HG03342 (cell line): ENCODE data around the gene PIEZO2.
"Not testable (repeated sequence)": the region's sequence is repeated elsewhere in the genome, so short reads cannot be mapped to it uniquely, and the experiment has no call there.

Experiments
- ATAC-seq: cut with Tn5 transposase; IDR thresholded peaks from one replicate; pipeline ENCODE4 v1.9.1; 2021; ENCODE audit warnings: mild to moderate bottlenecking, moderate library complexity; ENCODE audit not compliant: unreplicated experiment

PIEZO2 gene

DNA sequence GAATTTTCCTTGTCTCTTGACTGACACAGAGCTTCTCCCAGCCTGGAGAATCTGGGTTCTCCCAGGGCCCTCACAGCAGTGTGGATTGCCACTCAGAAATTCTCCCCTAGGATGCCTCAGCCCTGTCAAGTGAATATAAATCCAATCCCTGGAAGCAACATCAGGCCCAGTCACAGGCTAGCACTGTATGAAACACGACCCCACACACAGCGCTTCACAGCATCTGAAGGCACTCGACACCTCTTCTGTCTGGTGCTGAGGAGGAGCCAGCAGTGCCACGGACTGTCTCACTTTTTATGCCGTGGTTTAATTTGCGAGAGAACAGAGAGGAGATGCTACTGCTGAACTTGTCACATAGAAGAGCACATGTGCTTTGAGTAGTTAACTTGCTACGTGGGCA lies 459.0 kb downstream of the PIEZO2 start:
- no peak for ATAC-seq

DNA sequence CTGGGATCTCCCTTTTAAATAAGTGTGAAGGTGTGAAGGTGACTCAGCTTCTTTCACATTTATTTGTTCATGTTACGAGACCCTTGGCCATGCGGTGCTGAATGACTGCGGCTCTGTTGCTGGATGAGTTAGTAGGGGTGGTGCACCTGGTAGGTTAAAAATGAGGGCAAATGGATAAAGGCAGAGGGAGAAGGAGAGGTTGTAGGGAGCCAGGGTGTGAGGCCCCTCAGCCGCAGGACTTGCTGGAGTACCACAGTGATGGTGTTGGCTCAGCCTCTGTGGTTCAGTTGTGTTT lies 459.4 kb downstream of the PIEZO2 start:
- ATAC-seq: no peak

DNA sequence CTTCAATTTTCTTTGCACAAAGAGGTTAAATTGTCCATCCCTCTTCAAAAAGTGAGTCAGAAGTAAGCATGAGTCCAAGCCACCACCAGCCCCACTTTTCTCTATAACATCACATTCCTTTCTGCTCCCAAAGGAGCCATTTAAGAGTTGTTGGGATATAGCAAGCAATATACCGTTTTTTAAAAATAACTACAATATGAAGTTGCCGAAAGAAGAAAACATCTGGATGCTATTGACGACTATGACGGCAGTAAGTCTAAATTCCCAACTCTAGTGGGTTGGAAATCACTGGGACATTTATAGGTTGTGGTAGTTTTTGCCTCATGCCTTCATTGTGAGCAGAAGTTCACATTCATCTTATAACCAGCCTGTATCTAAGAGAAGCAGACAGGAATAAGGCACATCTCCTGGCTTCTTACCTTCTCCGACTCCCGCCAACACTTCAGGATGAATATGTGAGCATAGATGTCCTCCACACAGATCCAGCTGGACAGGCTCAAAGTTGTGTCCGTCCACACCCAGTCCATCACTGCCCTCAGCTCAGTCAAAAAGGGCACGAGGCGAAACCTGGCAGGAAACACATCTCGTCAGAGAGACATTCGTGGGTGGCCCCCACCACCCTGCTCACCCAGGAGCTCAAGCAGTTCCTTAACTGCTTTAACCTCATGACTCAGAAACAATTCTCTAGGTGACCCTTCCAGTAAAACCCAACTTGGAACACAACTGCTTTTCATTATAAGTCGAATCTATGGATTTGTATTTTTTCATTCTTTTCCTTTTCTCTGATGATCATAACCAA lies 459.9 kb downstream of the PIEZO2 start:
- no peak for ATAC-seq

DNA sequence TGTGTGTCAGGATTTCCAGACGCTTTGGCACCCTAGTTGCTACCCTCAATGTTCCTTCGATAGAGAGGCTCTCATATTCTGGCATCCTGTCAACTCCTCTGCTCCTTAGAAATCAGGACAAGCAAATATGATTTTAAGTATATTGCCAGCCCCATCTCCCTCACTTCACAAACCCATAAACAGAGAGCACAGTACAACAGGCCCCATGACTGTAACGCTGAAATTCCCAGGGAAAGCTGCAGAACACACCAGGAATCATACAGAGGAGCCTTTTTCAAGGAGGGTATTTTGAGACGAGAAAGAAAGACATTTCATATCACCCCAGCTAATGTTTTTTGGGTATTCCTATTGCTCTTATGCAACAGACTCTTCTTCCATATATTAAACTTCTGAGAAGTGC lies 460.6 kb downstream of the PIEZO2 start:
- ATAC-seq: no peak

DNA sequence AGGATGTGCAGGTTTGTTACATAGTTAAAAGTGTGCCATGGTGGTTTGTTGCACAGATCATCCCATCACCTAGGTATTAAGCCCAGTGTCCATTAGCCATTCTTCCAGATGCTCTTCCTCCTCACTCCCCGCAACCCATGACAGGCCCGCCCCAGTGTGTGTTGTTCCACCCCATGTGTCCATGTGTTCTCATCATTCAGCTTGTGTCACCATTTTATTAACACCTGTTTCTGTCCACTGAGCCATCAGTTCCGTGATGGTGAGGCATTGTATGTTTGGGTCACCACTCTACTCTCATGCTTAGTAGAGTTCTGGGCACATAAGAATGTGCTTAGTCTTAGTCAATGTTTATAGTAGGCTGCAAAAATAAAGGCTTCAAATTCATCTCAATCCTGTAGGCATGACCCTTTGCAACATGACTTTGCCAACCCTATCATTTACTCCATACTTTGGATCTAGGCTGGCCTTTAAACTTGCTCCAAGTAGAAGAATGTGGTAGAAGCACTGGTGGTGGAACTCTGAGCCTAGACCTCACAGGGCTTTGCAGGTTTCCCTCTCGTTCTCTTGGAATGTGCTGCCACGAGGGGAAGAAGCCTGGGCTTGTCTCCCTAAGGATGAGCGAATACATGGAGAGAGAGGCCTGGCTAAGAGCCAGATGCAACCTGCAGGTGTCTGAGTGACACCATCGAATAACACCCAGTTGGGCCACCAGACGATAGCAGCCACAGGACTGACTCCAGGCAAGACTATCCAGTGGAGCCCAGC lies 462.0 kb downstream of the PIEZO2 start:
- ATAC-seq: no peak

DNA sequence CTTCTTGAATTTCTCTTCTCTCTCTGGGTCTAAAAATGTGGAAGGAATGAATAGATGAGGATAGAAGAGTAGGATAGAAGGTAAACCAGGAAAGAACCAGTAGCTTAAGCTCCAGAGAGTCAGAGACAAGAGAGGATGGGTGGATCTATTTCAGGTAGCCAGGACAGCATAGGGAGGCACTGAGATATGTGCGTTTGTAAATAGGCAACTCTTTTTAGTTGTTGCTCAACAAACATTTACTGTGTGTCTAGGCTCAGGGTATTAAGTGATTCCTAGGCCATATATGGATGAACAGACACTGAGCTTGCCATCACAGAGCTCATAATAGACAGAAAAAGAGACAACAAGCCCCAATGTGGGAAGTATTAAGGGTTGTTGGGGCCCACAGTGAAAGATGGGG lies 463.1 kb downstream of the PIEZO2 start:
- ATAC-seq: no peak

DNA sequence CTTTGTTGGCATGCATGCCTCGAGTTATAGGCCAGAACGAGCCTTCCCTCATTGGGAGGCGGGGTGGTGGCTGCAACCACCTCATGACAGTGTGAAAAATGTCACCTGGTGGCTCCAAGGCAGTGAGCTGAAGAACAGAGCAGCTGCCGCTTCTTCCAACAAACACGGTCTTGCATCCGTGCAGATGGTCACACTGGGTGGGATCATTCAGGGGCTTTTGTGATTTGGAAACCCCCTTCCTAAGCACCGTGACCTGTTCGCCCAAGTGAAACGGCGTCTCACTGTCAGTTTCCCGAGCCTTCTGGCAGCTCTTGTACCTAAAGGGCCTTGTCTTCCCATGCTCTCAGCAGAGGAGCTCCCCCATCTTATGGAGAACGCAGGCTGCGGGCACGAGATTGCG lies 463.9 kb downstream of the PIEZO2 start:
- ATAC-seq: no peak

DNA sequence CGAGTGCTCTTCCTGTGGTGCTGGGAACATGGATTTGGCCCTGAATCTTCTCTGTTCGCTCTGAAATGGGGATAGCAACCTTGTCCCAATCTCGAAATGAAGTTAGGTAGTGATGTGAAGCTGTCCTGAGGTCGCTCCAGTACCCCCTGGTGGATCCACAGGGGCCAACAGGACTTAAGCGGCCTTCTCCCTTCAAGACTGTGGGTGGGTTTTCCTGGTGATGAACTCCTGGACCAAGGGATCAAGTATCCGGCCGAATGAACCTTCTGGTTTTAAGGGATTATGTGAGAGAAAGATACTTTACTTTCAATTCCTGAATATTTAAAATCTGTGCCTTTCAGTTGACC lies 467.0 kb downstream of the PIEZO2 start:
- no peak for ATAC-seq

DNA sequence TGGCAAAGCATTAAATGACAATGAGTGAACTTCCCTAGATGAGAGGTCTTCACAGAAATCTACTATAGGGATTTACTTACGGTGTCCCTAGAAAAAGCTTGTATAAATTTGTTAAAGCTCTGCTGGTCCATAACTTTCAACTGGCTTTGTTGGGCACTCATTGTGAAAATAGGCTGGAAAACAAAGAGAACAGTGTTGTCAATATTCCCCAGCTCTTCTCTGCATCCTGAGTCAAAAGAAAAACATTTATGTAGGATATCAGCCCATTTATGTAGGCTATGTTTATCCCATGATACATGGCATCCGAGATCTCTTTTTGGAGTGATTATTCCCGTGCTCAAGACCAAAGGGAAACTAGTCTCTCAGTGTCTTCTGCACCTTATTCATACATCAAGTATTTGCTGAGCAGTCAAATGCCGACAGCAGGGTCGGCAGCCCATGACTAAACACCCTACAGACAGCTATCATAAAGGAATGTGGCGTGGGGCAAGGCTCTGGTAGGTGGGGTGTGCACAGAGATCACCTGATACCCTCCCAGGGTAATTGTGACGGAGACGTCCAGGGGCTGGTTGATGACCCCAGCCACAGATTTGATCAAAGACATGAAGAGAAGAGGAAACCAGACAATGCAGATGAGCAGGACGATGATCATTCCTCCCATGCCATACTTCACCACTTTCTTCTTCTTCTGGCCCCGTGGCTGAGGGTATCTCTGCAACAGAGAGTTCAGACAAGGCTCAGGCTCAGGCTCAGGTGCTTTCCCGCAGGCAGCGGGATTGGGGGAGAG lies 467.6 kb downstream of the PIEZO2 start:
- ATAC-seq: no peak

DNA sequence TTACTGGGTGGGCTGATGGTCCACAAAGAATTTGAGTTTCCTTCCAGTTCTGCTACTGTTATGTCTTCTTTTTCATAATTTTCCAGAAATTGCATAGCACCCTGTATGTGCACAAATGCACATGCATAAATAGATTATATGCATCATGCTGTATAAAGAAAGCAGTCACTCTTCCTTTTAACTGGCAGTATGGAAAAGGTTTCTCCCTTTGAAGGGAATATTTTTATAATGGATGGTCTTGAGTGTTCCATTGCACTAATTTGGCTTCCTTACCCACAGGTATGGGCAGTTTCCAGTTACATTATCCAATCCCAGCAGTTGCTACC lies 469.1 kb downstream of the PIEZO2 start:
- ATAC-seq: no peak

DNA sequence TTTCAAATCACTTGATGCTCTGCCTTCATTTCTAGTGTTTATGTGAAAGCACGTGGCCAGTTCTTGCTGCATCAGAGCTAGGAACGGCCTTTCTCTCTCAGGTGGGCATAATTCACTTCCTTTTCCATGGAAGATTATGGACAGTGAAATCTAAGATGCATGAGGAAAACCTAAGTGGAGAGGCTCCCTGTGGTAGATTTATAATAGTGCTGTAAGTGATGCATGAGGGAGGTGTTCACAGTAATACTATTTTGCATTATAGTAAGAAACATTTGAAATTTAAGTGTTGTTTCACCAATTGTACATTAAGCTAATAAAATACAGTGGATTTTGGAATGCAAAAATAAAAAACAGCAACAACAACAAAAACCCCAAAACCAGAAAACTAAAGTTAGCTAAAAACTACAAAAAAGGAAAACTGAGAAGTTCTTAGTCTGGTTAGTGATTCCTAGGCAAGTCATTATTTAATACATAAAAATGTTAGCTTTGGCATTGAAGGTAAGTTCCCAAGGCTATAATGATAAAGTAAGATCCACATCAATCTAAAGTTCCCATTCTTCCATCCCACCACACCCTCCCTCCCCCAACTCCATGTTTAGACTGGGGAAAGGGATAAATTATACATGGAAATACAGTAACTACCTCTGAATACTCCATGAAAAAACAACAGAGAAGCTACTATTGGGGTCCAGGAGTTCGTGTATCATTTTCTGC lies 469.7 kb downstream of the PIEZO2 start:
- ATAC-seq: no peak

DNA sequence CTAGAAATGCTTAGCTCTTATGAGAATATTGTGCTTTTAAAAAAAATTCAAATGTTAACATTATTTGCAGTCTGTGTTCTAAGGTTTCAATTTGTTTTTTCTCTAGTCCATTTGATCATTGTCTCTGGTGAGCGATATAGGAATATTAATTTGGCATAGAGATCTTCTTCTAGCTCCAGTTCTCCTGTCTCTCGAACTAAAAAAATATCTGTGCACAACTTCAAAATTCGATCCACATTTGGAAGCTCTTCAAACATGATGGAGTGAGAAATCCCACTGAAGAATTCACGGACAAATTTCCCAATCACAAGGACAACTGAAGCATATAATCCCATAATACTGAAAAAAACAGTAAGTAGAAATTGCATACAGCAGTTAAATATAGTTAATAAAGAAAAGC lies 477.9 kb downstream of the PIEZO2 start:
- ATAC-seq: no peak

DNA sequence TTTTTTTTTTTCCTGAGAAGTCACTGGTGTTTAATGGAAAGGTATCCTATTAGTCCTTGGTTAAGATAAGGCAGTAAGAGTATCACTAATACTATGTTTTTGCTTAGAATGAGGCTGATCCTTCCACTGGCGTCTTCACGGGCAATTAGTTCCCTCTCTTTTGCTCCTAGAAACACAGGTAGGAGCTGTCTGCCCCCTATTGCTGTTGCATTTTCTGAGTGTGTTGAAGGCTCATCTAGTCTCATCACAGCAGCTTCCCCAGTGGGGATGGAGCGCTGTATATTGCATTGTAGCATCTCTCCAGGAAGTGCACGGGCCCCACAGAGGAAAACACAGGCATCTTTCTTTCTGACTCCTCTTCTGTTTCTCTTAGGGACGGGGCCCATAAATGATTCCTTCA lies 478.5 kb downstream of the PIEZO2 start:
- no peak for ATAC-seq

DNA sequence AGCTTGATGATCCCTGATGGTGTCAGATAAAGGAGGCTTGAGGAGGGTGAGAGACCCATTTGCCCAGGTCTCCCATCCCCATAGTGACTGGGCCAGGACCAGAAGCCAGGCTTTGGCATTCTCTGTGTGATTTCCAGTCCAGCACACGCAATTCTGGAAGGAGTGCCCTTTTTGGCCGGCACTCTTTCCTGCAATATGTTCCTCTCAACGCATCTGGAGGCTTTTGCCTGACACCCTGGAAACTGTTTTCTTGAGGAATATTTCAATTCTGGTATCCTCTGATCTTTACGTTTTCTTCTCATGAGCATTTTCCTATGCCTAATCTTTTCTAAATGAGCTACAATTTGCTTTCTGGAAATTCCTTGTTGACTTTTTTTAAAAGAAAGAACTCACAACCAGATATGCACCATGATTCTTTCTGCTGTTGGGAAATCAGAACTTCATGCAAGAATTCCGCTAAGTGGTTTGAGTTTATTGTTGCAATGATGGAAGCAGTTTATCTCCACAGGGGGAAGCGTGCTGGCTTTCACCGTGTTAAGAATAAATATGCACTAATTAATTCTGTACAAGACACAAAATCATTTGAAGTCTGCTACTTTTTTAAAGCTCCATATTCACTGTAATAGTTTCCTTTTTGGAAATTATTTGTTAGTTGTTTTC lies 479.8 kb downstream of the PIEZO2 start:
- ATAC-seq: no peak

DNA sequence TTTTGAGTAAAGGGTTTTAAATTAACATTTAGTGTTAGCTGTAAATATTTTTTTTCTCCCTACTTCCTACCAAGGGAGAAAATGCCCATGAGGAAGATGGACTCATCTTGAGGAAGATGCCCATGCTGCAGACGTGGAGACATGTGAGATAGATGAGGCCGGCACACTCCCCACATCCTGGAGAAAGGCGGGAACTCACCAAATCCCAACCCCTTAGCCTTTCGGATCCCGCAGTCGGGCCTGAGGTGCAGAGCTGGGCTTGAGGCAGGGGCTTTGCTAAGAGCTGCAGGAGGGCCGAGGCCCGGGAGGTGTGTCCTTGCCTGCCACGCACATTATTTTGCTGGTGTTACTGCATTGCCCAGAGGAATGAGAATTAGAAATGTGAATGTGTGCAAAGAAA lies 485.6 kb downstream of the PIEZO2 start:
- no peak for ATAC-seq

DNA sequence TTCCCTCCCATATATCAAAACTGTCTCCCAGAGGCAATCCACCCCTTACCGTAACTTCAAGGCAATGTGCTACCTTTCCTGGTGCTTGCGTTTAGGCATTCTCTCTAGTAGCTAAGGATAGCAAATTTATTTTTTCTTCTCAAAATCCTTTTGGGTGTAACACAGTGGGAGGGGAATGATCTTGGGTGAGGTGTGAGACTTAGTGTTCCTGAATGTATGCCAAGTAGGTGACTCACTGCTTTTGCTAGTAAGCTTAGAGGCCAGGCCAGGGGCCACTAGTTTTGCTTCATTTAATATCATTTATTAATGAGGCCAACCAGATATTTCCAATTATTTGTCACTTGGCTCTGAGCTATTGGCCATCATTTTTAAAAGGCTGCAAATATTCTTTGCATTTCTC lies 488.1 kb downstream of the PIEZO2 start:
- ATAC-seq: no peak

DNA sequence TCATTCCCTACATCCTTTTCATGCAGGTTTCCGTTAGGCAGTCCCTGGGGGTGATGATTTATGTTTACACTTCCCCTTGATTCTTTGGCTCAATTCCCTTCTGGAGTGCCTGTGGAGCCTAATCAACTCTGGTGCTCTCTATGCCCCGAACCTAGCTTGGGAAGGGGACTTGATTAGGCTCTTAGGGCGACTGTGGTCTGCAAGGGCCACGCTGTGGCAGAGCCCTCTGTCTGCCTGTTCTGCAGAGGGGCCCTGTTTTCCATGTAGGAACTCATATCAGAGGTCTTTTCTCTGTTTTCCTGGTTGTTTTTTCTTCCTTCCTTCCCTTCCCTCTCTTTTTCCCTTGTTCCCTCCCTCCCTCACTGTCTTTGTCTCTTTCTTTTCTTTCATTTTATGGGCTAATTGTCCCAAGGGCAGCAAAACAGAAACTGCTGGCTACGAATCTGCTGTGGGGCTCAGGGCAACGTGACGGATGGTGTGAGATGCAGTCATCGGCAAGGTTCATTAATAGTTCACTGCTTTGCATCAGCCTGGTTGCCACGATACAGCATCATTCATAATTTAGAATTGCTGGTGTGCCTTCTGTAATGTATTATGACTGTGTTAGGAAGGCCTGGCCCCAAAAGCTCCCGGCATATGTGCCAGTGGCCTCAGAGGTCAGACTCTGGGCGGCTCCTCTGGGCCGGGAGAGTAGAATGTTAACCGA lies 489.0 kb downstream of the PIEZO2 start:
- no peak for ATAC-seq

DNA sequence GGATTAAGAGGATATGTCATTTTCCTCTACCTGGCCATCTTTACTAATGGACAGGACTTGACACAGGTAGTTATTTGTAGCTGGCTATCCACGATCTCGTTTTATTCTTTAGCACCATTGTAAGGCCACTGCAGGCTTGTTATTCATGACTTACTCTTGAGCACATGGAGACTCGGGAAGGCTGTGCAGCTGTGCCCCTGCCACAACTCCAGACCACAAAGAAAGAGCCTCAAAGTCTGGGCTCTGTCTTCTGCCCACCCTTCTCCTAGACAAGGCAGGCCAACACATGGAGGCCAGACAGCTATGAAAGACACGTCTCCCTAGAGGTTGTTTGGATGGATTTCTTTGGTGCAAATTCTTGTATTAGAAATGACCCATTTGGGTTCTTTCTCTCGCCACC lies 489.8 kb downstream of the PIEZO2 start:
- no peak for ATAC-seq

DNA sequence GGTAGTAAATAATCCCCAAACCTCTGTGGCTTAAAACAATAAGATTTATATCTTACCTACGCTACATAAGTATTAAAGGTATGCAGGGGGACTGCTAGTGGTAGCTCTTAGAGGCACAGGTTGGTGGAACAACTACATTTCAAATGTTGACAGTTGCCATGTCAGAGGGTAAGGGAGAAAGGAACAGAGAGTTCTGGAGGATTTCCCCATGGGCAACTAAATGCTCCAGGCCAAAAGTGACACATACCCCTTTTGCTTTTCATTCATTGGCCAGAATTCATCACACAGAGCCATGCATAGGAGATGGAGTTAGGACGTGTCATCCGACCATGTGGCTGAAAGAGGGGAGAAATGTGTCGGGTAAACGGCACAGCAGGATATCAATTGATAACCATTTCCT lies 490.4 kb downstream of the PIEZO2 start:
- ATAC-seq: no peak

DNA sequence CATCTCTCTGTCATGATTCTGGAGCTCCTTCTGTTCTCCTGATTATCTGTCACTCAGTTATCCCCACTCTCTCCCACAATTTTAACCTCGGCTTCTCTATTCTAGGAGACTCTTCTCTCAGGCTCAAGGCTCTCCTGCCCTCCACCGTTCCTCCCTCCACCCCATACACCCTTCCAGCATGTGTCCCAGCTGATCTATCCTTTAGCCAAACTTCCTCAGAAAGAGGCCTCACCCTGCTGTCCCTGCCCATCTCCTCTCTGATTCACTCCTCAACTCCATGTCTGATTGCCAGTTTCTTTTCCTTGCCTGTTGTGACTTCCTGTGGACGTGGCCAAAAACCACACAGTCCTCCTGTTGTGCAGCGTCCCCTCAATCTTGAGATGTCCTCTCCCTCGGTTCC lies 505.4 kb downstream of the PIEZO2 start:
- not testable (repeated sequence) for ATAC-seq
